HCT116 (cell line): ENCODE measurements around the gene RAP1A. TPM values are rescaled to one million over a fixed set of nuclear protein-coding genes. Genes with fewer than 3 reads are reported as not detected.

Experiments
- ATAC-seq: fragments of 200-7000 bp; cut with Tn5 transposase; 2 replicates; pipeline ENCODE4 v1.9.1; 2020; ENCODE audit warnings: mild to moderate bottlenecking, moderate library complexity
- BruUV-seq: library from RNA; stranded (reverse); fragments of 400-500 nt; replicated peaks from 2 replicates; lab custom pipeline; 2021; lab: Mats Ljungman, UMichigan
- CTCF ChIA-PET: fragments of 300-600 bp; sonication (Branson Sonifier 250); formaldehyde crosslinking; loops from one replicate; lab custom pipeline; 2021; ENCODE audit warnings: antibody characterized with exemption; lab: Charles Lee
- POLR2A ChIA-PET: fragments of 300-600, 350-600 bp; sonication (Branson Sonifier 250); formaldehyde crosslinking; loops from one replicate; lab custom pipeline; 2021; ENCODE audit warnings: antibody characterized with exemption; lab: Charles Lee
- RAD21 ChIA-PET, 2 experiments: fragments of 300-600 bp; sonication (Branson Sonifier 250); formaldehyde crosslinking; loops; one replicate each; lab custom pipeline; 2023; ENCODE audit warnings: low total read pairs in 2 of 2; ENCODE audit not compliant: uncharacterized antibody in 2 of 2, unreplicated experiment in 2 of 2, low non-redundant PET in 1 of 2; lab: Charles Lee
- DNase-seq: peaks from one replicate; pipeline ENCODE4 v3.0.0-alpha.2; 2010; ENCODE audit warnings: low read depth, low spot score
- H2AFZ ChIP-seq: fragments of 200-600 bp; shearing (Covaris generic), sonication (generic); 2 replicates; pipeline ENCODE4 v1.6.1; 2017; ENCODE audit warnings: low read depth, mixed run types, mixed read lengths, antibody characterized with exemption, low read length; ENCODE audit not compliant: poor library complexity, severe bottlenecking
- H3K27ac ChIP-seq: 2 replicates; pipeline ENCODE4 v1.5.1; 2012; ENCODE audit warnings: low read depth, low read length
- H3K27me3 ChIP-seq: fragments of 200-600 bp; sonication (generic); 2 replicates; pipeline ENCODE4 v1.6.1; 2016; ENCODE audit warnings: mixed run types, low read length, mixed read lengths; ENCODE audit not compliant: insufficient read depth
- H3K36me3 ChIP-seq, 2 experiments: fragments of 200-500 bp in 1 of 2; fragments of 200-600 bp in 1 of 2; sonication (Bioruptor generic) in 1 of 2; sonication (generic) in 1 of 2; 2 replicates each; pipeline versions ENCODE4 v1.5.1 to v1.6.1; 2014 to 2016; ENCODE audit warnings: low read length in 2 of 2, inconsistent platforms in 1 of 2, mixed read lengths in 1 of 2, mixed run types in 1 of 2; ENCODE audit not compliant: insufficient read depth in 2 of 2, control insufficient read depth in 1 of 2
- H3K4me1 ChIP-seq, 2 experiments: fragments of 200-600 bp in 1 of 2; sonication (generic) in 1 of 2; 2 replicates each; pipeline versions ENCODE4 v1.5.1 to v1.6.1; 2012 to 2017; ENCODE audit warnings: low read length in 2 of 2, inconsistent platforms in 1 of 2, mild to moderate bottlenecking in 1 of 2, mixed read lengths in 1 of 2, mixed run types in 1 of 2, moderate library complexity in 1 of 2; ENCODE audit not compliant: insufficient read depth in 2 of 2, control insufficient read depth in 1 of 2
- H3K4me2 ChIP-seq: fragments of 200-600 bp; sonication (generic); 2 replicates; pipeline ENCODE4 v1.6.1; 2017; ENCODE audit warnings: mixed run types, low read length, mixed read lengths
- H3K4me3 ChIP-seq, 2 experiments: fragments of 200-600 bp in 1 of 2; sonication (generic) in 1 of 2; replicated peaks in 1 of 2; 2 replicates each; pipeline ENCODE4 v1.5.1; 2011 to 2016; ENCODE audit warnings: low read length in 2 of 2, control low read depth in 1 of 2, low read depth in 1 of 2, mild to moderate bottlenecking in 1 of 2, mixed read lengths in 1 of 2, mixed run types in 1 of 2
- H3K79me2 ChIP-seq: fragments of 200-600 bp; sonication (generic); 2 replicates; pipeline ENCODE4 v1.6.1; 2017; ENCODE audit warnings: mild to moderate bottlenecking, mixed run types, low read length, moderate library complexity, mixed read lengths; ENCODE audit not compliant: insufficient read depth
- H3K9ac ChIP-seq: fragments of 200-600 bp; sonication (generic); 2 replicates; pipeline ENCODE4 v1.6.1; 2016; ENCODE audit warnings: low read length, mixed read lengths
- H3K9me2 ChIP-seq: fragments of 200-600 bp; sonication (generic), shearing (Covaris generic); 2 replicates; pipeline ENCODE4 v1.6.1; 2017; ENCODE audit warnings: mixed run types, mild to moderate bottlenecking, moderate library complexity; ENCODE audit not compliant: insufficient read depth
- H3K9me3 ChIP-seq, 2 experiments: fragments of 200-500 bp in 1 of 2; fragments of 200-600 bp in 1 of 2; sonication (Bioruptor generic) in 1 of 2; sonication (generic) in 1 of 2; 2 replicates each; pipeline ENCODE4 v1.6.1; 2014 to 2017; ENCODE audit warnings: low read length in 2 of 2, mixed read lengths in 2 of 2, inconsistent platforms in 1 of 2, low read depth in 1 of 2, mild to moderate bottlenecking in 1 of 2, mixed run types in 1 of 2, moderate library complexity in 1 of 2; ENCODE audit not compliant: control insufficient read depth in 1 of 2, insufficient read depth in 1 of 2
- H4K20me1 ChIP-seq: fragments of 200-600 bp; sonication (generic), shearing (Covaris generic); 2 replicates; pipeline ENCODE4 v1.6.1; 2017; ENCODE audit warnings: mixed run types, mild to moderate bottlenecking, moderate library complexity; ENCODE audit not compliant: insufficient read depth
- CEBPB ChIP-seq: IDR thresholded peaks from 2 replicates; pipeline ENCODE4 v1.6.1; 2012; ENCODE audit warnings: low read depth
- EGR1 ChIP-seq: IDR thresholded peaks from 2 replicates; pipeline ENCODE4 v1.6.1; 2012; ENCODE audit warnings: low read depth
- ELF1 ChIP-seq: IDR thresholded peaks from 2 replicates; pipeline ENCODE4 v1.6.1; 2012; ENCODE audit warnings: low read depth, borderline replicate concordance
- EZH2phosphoT487 ChIP-seq: fragments of 200-600 bp; IDR thresholded peaks from 2 replicates; pipeline ENCODE4 v1.6.1; 2018; ENCODE audit warnings: antibody characterized with exemption, borderline replicate concordance
- FOSL1 ChIP-seq: IDR thresholded peaks from 2 replicates; pipeline ENCODE4 v1.6.1; 2012; ENCODE audit warnings: low read depth
- MAX ChIP-seq: IDR thresholded peaks from 2 replicates; pipeline ENCODE4 v1.6.1; 2012
- POLR2A ChIP-seq: IDR thresholded peaks from 2 replicates; pipeline ENCODE4 v1.7.0; 2011; ENCODE audit warnings: borderline replicate concordance; ENCODE audit not compliant: insufficient read depth, insufficient read length; ENCODE audit errors: extremely low read depth
- POLR2AphosphoS5 ChIP-seq: IDR thresholded peaks from 2 replicates; pipeline ENCODE4 v1.6.1; 2011; ENCODE audit warnings: mild to moderate bottlenecking, low read depth, low read length, moderate library complexity
- RAD21 ChIP-seq: IDR thresholded peaks from 2 replicates; pipeline ENCODE4 v1.6.1; 2012; ENCODE audit warnings: low read depth, mild to moderate bottlenecking
- SIN3A ChIP-seq: IDR thresholded peaks from 2 replicates; pipeline ENCODE4 v1.6.1; 2012; ENCODE audit warnings: low read depth
- SRF ChIP-seq: IDR thresholded peaks from 2 replicates; pipeline ENCODE4 v1.6.1; 2012; ENCODE audit warnings: low read depth
- TCF7L2 ChIP-seq: IDR thresholded peaks from 2 replicates; pipeline ENCODE4 v1.7.0; 2011; ENCODE audit warnings: borderline replicate concordance, inconsistent platforms; ENCODE audit not compliant: insufficient read depth, insufficient read length; ENCODE audit errors: extremely low read depth
- YY1 ChIP-seq: IDR thresholded peaks from 2 replicates; pipeline ENCODE4 v1.6.1; 2011; ENCODE audit warnings: low read length, low read depth, moderate library complexity, mild to moderate bottlenecking; ENCODE audit not compliant: insufficient replicate concordance; ENCODE audit errors: extremely low read depth
- ZFX ChIP-seq: fragments of 450-650 bp; IDR thresholded peaks from 2 replicates; pipeline ENCODE4 v1.6.1; 2017
- ZNF274 ChIP-seq: fragments of 200-500 bp; sonication (Bioruptor generic); IDR thresholded peaks from 2 replicates; pipeline ENCODE4 v1.6.1; 2014; ENCODE audit warnings: mild to moderate bottlenecking, low read depth, low read length, inconsistent platforms
- intact Hi-C: fragments of 100-400 bp; cut with micrococcal nuclease; formaldehyde crosslinking; loops from 2 replicates; pipeline ENCODE4 v1.10.0; 2022
- total RNA-seq: library from RNA; stranded (reverse); gene quantifications from one replicate; pipeline ENCODE4 v1.2.1, GENCODE V29; 2021; ENCODE audit not compliant: unreplicated experiment
- TF ChIP-seq, protein P1 (sequence below): IDR thresholded peaks from 2 replicates; pipeline ENCODE4 v1.6.1; 2012
- TF ChIP-seq, protein P2 (sequence below): IDR thresholded peaks from 2 replicates; pipeline ENCODE4 v1.6.1; 2011; ENCODE audit warnings: mild to moderate bottlenecking, low read length, moderate library complexity; ENCODE audit not compliant: insufficient replicate concordance; ENCODE audit errors: extremely low read depth

RAP1A gene
- total RNA-seq, 1 experiment from 2014 or later: 46.2 TPM

- CTCF ChIA-PET: no interaction called here
- no peak for ATAC-seq
- H3K36me3 ChIP-seq: peaks cover 0 to 10% of the 10 kb centered on the region in 2 experiments; a peak in 3 of 4 replicates
Observed at GRCh38 chr1:111695801-111696200, 76.2 kb downstream of the RAP1A start.

GRCh38 chr1:111696330-111696729 lies 76.7 kb downstream of the RAP1A start:
- peaks cover 0 to 11% of the 10 kb centered on the region in 2 experiments; a peak in 3 of 4 replicates for H3K36me3 ChIP-seq
- intact Hi-C loops: no loop called here
- no peaks in the 10 kb centered on the region for H3K4me1 ChIP-seq
- CTCF ChIA-PET: no interaction called here
- BruUV-seq: no TSS peak
- no peaks in the 10 kb centered on the region for H3K79me2 ChIP-seq
- H4K20me1 ChIP-seq: no peaks in the 10 kb centered on the region
- no peaks in the 10 kb centered on the region for H3K9me3 ChIP-seq
- no peaks in the 10 kb centered on the region for H3K27me3 ChIP-seq
- no peak overlapping the region for H3K9ac ChIP-seq
- RAD21 ChIA-PET: no interaction called here
- H3K27ac ChIP-seq: no peak overlapping the region
- no peaks in the 10 kb centered on the region for H3K9me2 ChIP-seq
- no peak overlapping the region for H3K4me2 ChIP-seq
- no peak for ATAC-seq
- no peak for DNase-seq
- no peak overlapping the region for H2AFZ ChIP-seq
- no peak overlapping the region for H3K4me3 ChIP-seq
- POLR2A ChIA-PET: no interaction called here
- TF ChIP-seq ELF1 (no peak), TCF7L2 (no peak), RAD21 (no peak), ZNF274 (no peak), CEBPB (no peak), POLR2A (no peak), SIN3A (no peak), EZH2phosphoT487 (no peak), FOSL1 (no peak), SRF (no peak), EGR1 (no peak), MAX (no peak)
- TF ChIP-seq, protein P1, sequence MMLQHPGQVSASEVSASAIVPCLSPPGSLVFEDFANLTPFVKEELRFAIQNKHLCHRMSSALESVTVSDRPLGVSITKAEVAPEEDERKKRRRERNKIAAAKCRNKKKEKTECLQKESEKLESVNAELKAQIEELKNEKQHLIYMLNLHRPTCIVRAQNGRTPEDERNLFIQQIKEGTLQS: no peak
- TF ChIP-seq, protein P2, sequence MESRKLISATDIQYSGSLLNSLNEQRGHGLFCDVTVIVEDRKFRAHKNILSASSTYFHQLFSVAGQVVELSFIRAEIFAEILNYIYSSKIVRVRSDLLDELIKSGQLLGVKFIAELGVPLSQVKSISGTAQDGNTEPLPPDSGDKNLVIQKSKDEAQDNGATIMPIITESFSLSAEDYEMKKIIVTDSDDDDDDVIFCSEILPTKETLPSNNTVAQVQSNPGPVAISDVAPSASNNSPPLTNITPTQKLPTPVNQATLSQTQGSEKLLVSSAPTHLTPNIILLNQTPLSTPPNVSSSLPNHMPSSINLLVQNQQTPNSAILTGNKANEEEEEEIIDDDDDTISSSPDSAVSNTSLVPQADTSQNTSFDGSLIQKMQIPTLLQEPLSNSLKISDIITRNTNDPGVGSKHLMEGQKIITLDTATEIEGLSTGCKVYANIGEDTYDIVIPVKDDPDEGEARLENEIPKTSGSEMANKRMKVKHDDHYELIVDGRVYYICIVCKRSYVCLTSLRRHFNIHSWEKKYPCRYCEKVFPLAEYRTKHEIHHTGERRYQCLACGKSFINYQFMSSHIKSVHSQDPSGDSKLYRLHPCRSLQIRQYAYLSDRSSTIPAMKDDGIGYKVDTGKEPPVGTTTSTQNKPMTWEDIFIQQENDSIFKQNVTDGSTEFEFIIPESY: no peak

More at GRCh38 chr1:111695801-111696200, 76.2 kb downstream of the RAP1A start:
- Histone ChIP-seq H3K27me3 (no peaks in the 10 kb centered on the region), H3K27ac (no peak overlapping the region), H3K9me2 (no peaks in the 10 kb centered on the region), H3K79me2 (no peaks in the 10 kb centered on the region), H2AFZ (no peak overlapping the region), H3K4me2 (no peak overlapping the region), H3K9ac (no peak overlapping the region), H3K4me1 (no peaks in the 10 kb centered on the region), H4K20me1 (no peaks in the 10 kb centered on the region), H3K9me3 (no peaks in the 10 kb centered on the region), H3K4me3 (no peak overlapping the region)
- BruUV-seq: no TSS peak
- intact Hi-C loops: no loop called here
- TF ChIP-seq SRF: no peak
- TF ChIP-seq YY1: no peak
- TF ChIP-seq FOSL1: no peak
- TF ChIP-seq ZFX: no peak
- no peak for TF ChIP-seq POLR2AphosphoS5
- TF ChIP-seq, protein P2: no peak
- TF ChIP-seq RAD21: no peak
- DNase-seq: no peak
- RAD21 ChIA-PET: no interaction called here
- POLR2A ChIA-PET: no interaction called here
